Left ventricle myocardium inferior (tissue), 1 donor: ENCODE data around the gene MTMR3. TPM values are rescaled to one million over a fixed set of nuclear protein-coding genes. Genes with fewer than 3 reads are reported as not detected.

Experiments used
- DNase-seq: peaks from one replicate; pipeline ENCODE4 v3.0.0-alpha.2; 2020
- H3K27ac ChIP-seq: fragments of 200-600 bp; replicated peaks from 2 replicates; pipeline ENCODE4 v1.8.0; 2021
- H3K27me3 ChIP-seq: fragments of 200-600 bp; 2 replicates; pipeline ENCODE4 v1.8.0; 2021; ENCODE audit warnings: low read depth
- H3K36me3 ChIP-seq: fragments of 200-600 bp; 2 replicates; pipeline ENCODE4 v1.8.0; 2021
- H3K4me1 ChIP-seq: fragments of 200-600 bp; 2 replicates; pipeline ENCODE4 v1.8.0; 2021
- H3K4me3 ChIP-seq: fragments of 200-600 bp; 2 replicates; pipeline ENCODE4 v1.8.0; 2021; ENCODE audit warnings: mild to moderate bottlenecking, moderate library complexity
- H3K9me3 ChIP-seq: fragments of 200-600 bp; replicated peaks from 2 replicates; pipeline ENCODE4 v1.8.0; 2021
- intact Hi-C: fragments of 100-400 bp; cut with micrococcal nuclease; formaldehyde crosslinking; loops from one replicate; pipeline ENCODE4 v1.11.0; 2022
- total RNA-seq: library from RNA; stranded (reverse); fragmentation: NEBNext Ultra II Directional; extraction: Animal tissue kit (Norgen Biotek cat#: 25700); gene quantifications from one replicate; pipeline ENCODE4 v1.2.1, GENCODE V29; 2021
- TF ChIP-seq, protein P1 (sequence below): fragments of 200-600 bp; IDR thresholded peaks from 2 replicates; pipeline ENCODE4 v1.8.0; 2021; ENCODE audit warnings: antibody characterized with exemption, mild to moderate bottlenecking, borderline replicate concordance
- donor health status: DM: no; HTN: yes; CAD: no; lungs with severe emphysema.

The MTMR3 gene
- total RNA-seq, 1 donor from 2014 or later, result 31.3 TPM

DNA sequence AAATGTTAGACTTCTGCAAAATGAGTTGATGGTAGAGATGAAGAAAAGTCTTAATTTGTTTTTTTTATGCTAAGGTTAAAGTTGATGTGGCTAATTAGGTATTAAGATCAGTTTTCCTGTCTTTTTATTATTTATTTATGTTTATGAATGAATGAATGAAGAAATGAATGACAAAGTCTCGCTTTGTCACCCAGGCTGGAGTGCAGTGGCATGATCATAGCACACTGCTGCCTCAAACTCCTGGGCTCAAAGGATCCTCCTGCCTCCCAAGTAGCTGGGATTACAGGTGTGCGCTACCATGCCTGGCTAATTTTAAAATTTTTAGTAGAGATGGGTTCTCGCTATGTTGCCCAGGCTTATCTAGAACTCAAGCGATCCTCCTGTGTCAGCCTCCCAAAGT lies 29.2 kb downstream of the MTMR3 start:
- intact Hi-C loops, result no loop called here
- peaks cover 93% of the 10 kb centered on the region for H3K4me1 ChIP-seq
- peak overlapping the region; percentile 41 for H3K27ac ChIP-seq

DNA sequence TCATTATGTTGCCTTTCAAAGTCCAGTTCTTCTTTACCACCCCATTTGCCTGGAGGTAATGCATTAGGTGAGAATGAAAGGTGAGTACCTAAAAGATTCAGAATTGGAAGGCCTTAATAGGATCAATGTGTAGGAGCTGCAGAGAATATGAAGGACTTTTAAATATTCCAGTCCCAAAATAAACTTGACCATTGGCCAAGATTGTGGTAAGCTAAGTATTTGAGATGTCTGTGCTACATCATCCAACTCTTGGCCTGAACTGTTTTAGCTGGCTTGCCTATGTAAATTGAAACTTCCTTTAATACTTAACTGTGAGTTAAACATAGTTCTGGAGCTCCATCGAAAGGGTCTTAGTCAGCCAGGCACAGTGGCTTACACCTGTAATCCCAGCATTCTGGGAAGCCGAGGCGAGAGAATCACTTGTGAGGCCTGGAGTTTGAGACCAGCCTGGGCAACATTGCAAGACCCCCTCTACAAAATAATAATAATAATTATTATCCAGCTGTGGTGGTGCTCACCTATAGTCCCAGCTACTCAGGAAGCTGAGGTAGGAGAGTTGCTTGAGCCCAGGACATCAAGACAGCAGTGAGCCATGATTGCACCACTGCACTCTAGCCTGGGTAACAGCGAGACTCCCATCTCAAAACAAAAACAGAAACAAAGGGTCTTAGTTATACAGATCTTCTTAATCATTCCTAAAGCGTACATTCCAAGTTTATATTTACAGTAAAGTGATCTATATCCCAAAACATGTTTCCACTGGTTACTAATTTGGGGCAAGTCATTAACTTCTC lies 29.8 kb downstream of the MTMR3 start:
- no peaks in the 10 kb centered on the region for H3K9me3 ChIP-seq
- TF ChIP-seq, protein P1, sequence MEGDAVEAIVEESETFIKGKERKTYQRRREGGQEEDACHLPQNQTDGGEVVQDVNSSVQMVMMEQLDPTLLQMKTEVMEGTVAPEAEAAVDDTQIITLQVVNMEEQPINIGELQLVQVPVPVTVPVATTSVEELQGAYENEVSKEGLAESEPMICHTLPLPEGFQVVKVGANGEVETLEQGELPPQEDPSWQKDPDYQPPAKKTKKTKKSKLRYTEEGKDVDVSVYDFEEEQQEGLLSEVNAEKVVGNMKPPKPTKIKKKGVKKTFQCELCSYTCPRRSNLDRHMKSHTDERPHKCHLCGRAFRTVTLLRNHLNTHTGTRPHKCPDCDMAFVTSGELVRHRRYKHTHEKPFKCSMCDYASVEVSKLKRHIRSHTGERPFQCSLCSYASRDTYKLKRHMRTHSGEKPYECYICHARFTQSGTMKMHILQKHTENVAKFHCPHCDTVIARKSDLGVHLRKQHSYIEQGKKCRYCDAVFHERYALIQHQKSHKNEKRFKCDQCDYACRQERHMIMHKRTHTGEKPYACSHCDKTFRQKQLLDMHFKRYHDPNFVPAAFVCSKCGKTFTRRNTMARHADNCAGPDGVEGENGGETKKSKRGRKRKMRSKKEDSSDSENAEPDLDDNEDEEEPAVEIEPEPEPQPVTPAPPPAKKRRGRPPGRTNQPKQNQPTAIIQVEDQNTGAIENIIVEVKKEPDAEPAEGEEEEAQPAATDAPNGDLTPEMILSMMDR, result no peak
- no peak overlapping the region for H3K4me3 ChIP-seq
- intact Hi-C loops, result no loop called here
- H3K36me3 ChIP-seq, result no peaks in the 10 kb centered on the region
- DNase-seq, result no peak
- H3K27ac ChIP-seq, result peak overlapping the region; percentile 41
- no peaks in the 10 kb centered on the region for H3K27me3 ChIP-seq
- peaks cover 93% of the 10 kb centered on the region for H3K4me1 ChIP-seq

More for the DNA sequence above, 29.2 kb downstream of the MTMR3 start:
- Histone ChIP-seq H3K36me3 (no peaks in the 10 kb centered on the region), H3K9me3 (no peaks in the 10 kb centered on the region), H3K27me3 (no peaks in the 10 kb centered on the region), H3K4me3 (no peak overlapping the region)
- no peak for DNase-seq
- TF ChIP-seq, protein P1, result no peak

DNA sequence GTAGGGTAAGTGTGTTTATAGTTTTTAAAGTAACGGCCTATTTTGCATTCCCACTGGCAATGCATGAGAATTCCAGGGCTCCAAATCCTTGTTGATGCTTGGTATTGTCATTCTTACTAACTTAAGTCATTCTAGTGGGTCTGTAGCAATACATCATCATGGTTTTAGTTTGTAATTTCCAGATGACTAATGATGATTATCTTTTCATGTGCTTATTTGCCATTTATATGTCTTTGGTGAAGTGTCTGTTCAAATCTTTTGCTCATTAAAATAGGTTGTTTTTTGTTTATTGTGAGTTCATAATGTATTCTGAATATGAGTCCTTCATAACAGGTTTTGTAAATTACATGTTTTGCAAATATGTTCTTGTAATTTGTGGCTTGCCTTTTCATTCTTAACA lies 31.2 kb downstream of the MTMR3 start:
- peaks cover 93% of the 10 kb centered on the region for H3K4me1 ChIP-seq
- DNase-seq, result no peak
- no peaks in the 10 kb centered on the region for H3K27me3 ChIP-seq
- H3K9me3 ChIP-seq, result no peaks in the 10 kb centered on the region
- intact Hi-C loops, result no loop called here
- H3K36me3 ChIP-seq, result no peaks in the 10 kb centered on the region
- TF ChIP-seq, protein P1, result no peak
- H3K27ac ChIP-seq, result no peak overlapping the region
- H3K4me3 ChIP-seq, result no peak overlapping the region

DNA sequence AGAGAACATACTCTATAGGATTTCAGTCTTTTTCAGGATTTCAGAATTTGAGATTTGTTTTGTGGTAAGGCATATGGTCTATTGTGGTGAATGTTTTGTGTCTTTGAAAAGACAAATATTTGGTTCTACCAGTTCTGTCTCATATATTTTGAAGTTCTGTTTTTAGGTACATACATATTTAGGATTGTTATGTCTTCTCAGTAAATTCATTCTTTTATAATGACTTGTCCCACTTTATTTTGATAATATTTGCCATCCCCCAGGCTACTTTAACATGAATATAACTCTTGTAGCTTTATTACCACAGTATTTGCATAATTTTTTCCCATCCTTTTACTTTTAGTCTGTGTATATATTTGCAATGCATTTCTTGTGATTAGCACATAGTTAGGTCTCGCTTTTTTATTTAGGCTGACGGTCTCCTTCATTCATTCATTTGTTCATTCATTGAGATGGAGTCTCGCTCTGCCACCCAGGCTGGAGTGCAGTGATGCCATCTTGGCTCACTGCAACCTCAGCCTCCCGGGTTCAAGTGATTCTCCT lies 32.1 kb downstream of the MTMR3 start:
- intact Hi-C loops, result no loop called here
- no peak overlapping the region for H3K27ac ChIP-seq
- TF ChIP-seq, protein P1, result no peak

DNA sequence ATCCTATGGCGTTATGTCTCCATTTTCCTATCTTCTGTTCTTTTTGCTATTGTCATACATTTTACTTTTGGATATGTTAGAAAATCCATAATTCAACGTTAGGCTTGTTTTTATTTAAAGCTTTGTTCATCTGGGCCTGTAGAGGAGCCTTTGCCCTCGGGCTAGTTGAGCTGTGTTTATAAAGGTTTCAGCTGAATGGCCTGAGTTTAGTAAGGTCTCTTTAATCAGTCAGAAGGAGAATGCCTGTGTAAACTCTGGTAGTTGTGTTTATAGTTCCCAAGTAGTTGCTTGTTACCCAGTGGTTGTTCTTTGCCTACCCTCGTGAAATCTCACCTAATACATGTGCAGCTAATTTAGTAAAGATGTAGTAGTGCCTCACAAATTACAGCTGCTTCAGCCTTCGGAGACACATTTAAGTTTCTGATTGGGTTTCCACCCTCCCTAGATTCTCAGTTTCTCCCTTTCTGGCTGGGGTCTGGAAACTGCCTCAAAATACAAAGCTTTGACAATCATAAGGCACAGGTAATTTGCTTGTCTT lies 33.1 kb downstream of the MTMR3 start:
- Histone ChIP-seq H3K9me3 (no peaks in the 10 kb centered on the region), H3K27me3 (no peaks in the 10 kb centered on the region), H3K4me1 (peaks cover 79% of the 10 kb centered on the region), H3K36me3 (no peaks in the 10 kb centered on the region), H3K27ac (no peak overlapping the region), H3K4me3 (no peak overlapping the region)
- TF ChIP-seq, protein P1, result no peak
- intact Hi-C loops, result no loop called here
- no peak for DNase-seq

More for the DNA sequence above, 32.1 kb downstream of the MTMR3 start:
- H3K27me3 ChIP-seq, result no peaks in the 10 kb centered on the region
- no peak for DNase-seq
- H3K36me3 ChIP-seq, result no peaks in the 10 kb centered on the region
- H3K4me3 ChIP-seq, result no peak overlapping the region
- H3K9me3 ChIP-seq, result no peaks in the 10 kb centered on the region
- H3K4me1 ChIP-seq, result peaks cover 89% of the 10 kb centered on the region
